MM.1S (cell line): Measurements from ENCODE around the gene ZSCAN31.

Experiments
- DNase-seq: peaks from one replicate; pipeline ENCODE4 v3.0.0-alpha.2; 2015
- H2AFZ ChIP-seq: fragments of 300-600 bp; sonication (generic); 2 replicates; pipeline ENCODE4 v1.6.0; 2016; ENCODE audit warnings: antibody characterized with exemption, low read length
- H3F3A ChIP-seq: fragments of 300-600 bp; sonication (generic); 2 replicates; pipeline ENCODE4 v1.6.1; 2016; ENCODE audit warnings: mild to moderate bottlenecking, antibody characterized with exemption, low read length, moderate library complexity, mixed read lengths; ENCODE audit not compliant: insufficient read depth
- H3K27ac ChIP-seq: fragments of 300-600 bp; sonication (generic); 2 replicates; pipeline ENCODE4 v1.5.1; 2016; ENCODE audit warnings: mild to moderate bottlenecking, low read length
- H3K27me3 ChIP-seq: fragments of 300-600 bp; sonication (generic); replicated peaks from 2 replicates; pipeline ENCODE4 v1.6.0; 2016; ENCODE audit warnings: low read length; ENCODE audit not compliant: insufficient read depth
- H3K36me3 ChIP-seq: fragments of 300-600 bp; sonication (generic); replicated peaks from 2 replicates; pipeline ENCODE4 v1.6.1; 2016; ENCODE audit warnings: mild to moderate bottlenecking, low read length, mixed read lengths; ENCODE audit not compliant: insufficient read depth
- H3K4me1 ChIP-seq: fragments of 300-600 bp; sonication (generic); 2 replicates; pipeline ENCODE4 v1.6.1; 2016; ENCODE audit warnings: low read length, mixed read lengths
- H3K4me2 ChIP-seq: fragments of 300-600 bp; sonication (generic); 2 replicates; pipeline ENCODE4 v1.6.0; 2016; ENCODE audit warnings: low read depth, low read length
- H3K4me3 ChIP-seq: fragments of 300-600 bp; sonication (generic); 2 replicates; pipeline ENCODE4 v1.5.1; 2016; ENCODE audit warnings: low read length, mixed read lengths
- H3K79me2 ChIP-seq: fragments of 300-600 bp; sonication (generic); 2 replicates; pipeline ENCODE4 v1.6.1; 2016; ENCODE audit warnings: mixed run types, low read length, mixed read lengths
- H3K9ac ChIP-seq: fragments of 300-600 bp; sonication (generic); 2 replicates; pipeline ENCODE4 v1.6.1; 2016; ENCODE audit warnings: low read length, mixed read lengths
- H3K9me2 ChIP-seq: fragments of 300-600 bp; sonication (generic); replicated peaks from 2 replicates; pipeline ENCODE4 v1.6.1; 2016; ENCODE audit warnings: mild to moderate bottlenecking, low read length, mixed read lengths; ENCODE audit not compliant: insufficient read depth
- H3K9me3 ChIP-seq: fragments of 300-600 bp; sonication (generic); replicated peaks from 2 replicates; pipeline ENCODE4 v1.6.1; 2016; ENCODE audit warnings: mild to moderate bottlenecking, low read length, mixed read lengths; ENCODE audit not compliant: insufficient read depth
- H4K20me1 ChIP-seq: fragments of 300-600 bp; sonication (generic); 2 replicates; pipeline ENCODE4 v1.6.1; 2016; ENCODE audit warnings: mild to moderate bottlenecking, low read length, moderate library complexity, mixed read lengths; ENCODE audit not compliant: insufficient read depth
- CTCF ChIP-seq: fragments of 300-600 bp; sonication (generic); IDR thresholded peaks from 2 replicates; pipeline ENCODE4 v1.5.1; 2016; ENCODE audit warnings: antibody characterized with exemption, low read length, mixed read lengths
- EZH2 ChIP-seq: fragments of 300-600 bp; sonication (generic); optimal IDR thresholded peaks from 2 replicates; pipeline ENCODE3; 2017; ENCODE audit warnings: low read depth, mild to moderate bottlenecking, antibody characterized with exemption, low read length, mixed read lengths
- EZH2phosphoT487 ChIP-seq: fragments of 300-600 bp; sonication (generic); IDR thresholded peaks from 2 replicates; pipeline ENCODE4 v1.6.1; 2018; ENCODE audit warnings: antibody characterized with exemption, low read length

Gene ZSCAN31

GRCh38 chr6:28334286-28335039 lies 1.5 kb downstream of the ZSCAN31 start:
- no peaks in the 10 kb centered on the region for H4K20me1 ChIP-seq
- H2AFZ ChIP-seq = no peak overlapping the region
- H3K4me3 ChIP-seq = no peak overlapping the region
- no peaks in the 10 kb centered on the region for H3K27me3 ChIP-seq
- no peaks in the 10 kb centered on the region for H3K36me3 ChIP-seq
- no peak overlapping the region for H3K9ac ChIP-seq
- no peak overlapping the region for H3K27ac ChIP-seq
- no peaks in the 10 kb centered on the region for H3K9me3 ChIP-seq
- no peaks in the 10 kb centered on the region for H3K79me2 ChIP-seq
- no peak for TF ChIP-seq EZH2
- no peak for TF ChIP-seq CTCF
- TF ChIP-seq EZH2phosphoT487 = no peak
- H3K9me2 ChIP-seq = no peaks in the 10 kb centered on the region
- peaks cover 9% of the 10 kb centered on the region for H3K4me1 ChIP-seq
- no peak for DNase-seq
- H3F3A ChIP-seq = no peaks in the 10 kb centered on the region; the same call in 1 of the 2 replicates
- no peak overlapping the region for H3K4me2 ChIP-seq

DNA sequence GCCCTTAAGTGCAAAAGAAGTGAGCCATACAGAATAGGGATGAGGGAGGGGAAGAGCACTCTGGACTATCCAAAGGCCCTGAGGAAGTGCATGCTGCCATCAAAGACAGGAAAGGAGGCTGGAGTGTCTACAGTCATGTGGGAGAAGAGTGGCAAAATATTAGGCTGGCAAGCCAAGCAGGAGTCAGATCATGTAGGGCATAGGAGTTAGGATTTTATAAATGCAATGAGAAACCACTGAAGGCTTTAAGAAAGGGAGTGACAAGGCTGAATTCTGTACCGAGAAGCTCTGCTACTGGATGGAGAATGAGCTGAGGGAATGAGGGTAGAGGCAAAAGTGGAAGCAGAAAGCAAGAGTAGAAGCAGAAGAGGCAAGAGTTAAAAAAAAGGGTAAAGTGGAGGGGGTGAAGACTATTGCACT lies 2.3 kb downstream of the ZSCAN31 start:
- TF ChIP-seq EZH2phosphoT487 (no peak), CTCF (no peak), EZH2 (no peak)
- H3K9me2 ChIP-seq = no peaks in the 10 kb centered on the region
- H3K4me1 ChIP-seq = peaks cover 9% of the 10 kb centered on the region
- H3K4me3 ChIP-seq = no peak overlapping the region
- H3K9ac ChIP-seq = no peak overlapping the region
- no peak overlapping the region for H3K27ac ChIP-seq
- no peak overlapping the region for H3K4me2 ChIP-seq
- H3K9me3 ChIP-seq = no peaks in the 10 kb centered on the region
- no peak for DNase-seq
- H2AFZ ChIP-seq = no peak overlapping the region
- H3K27me3 ChIP-seq = no peaks in the 10 kb centered on the region
- H3K36me3 ChIP-seq = no peaks in the 10 kb centered on the region
- H3K79me2 ChIP-seq = no peaks in the 10 kb centered on the region
- no peaks in the 10 kb centered on the region; the same call in 1 of the 2 replicates for H3F3A ChIP-seq
- H4K20me1 ChIP-seq = no peaks in the 10 kb centered on the region

DNA sequence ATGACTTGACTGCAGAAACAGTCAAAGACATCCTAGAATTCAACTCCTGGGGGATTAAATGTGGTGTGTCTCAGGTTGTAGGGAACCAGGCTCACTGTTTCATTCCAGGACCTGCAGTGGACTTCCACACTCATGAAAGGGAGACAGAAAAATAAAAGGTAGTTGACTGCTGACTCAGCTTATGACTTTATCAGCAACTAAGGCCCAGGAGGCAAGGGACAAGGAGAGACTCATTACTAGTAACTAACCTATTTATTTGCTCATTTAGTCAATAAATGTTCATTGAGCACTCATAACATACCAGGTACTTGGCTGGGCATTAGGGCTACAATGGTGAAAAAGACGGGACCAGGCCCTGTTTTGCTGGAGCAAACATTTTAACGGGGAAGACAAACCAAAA lies 2.9 kb downstream of the ZSCAN31 start:
- no peaks in the 10 kb centered on the region for H3K27me3 ChIP-seq
- no peaks in the 10 kb centered on the region for H3K9me3 ChIP-seq
- H3K36me3 ChIP-seq = no peaks in the 10 kb centered on the region
- H3K4me3 ChIP-seq = no peak overlapping the region
- H3K9me2 ChIP-seq = no peaks in the 10 kb centered on the region
- H2AFZ ChIP-seq = no peak overlapping the region
- no peak for DNase-seq
- H3K4me2 ChIP-seq = no peak overlapping the region
- H3K4me1 ChIP-seq = peaks cover 9% of the 10 kb centered on the region
- TF ChIP-seq EZH2phosphoT487 = no peak
- no peak for TF ChIP-seq CTCF
- TF ChIP-seq EZH2 = no peak
- no peaks in the 10 kb centered on the region; the same call in 1 of the 2 replicates for H3F3A ChIP-seq
- H3K27ac ChIP-seq = no peak overlapping the region
- no peaks in the 10 kb centered on the region for H3K79me2 ChIP-seq
- H3K9ac ChIP-seq = no peak overlapping the region
- no peaks in the 10 kb centered on the region for H4K20me1 ChIP-seq
